NB4 (cell line): ENCODE measurements around the gene ITSN1.

ENCODE experiments used
- MYC ChIP-seq: IDR thresholded peaks from 2 replicates; pipeline ENCODE4 v1.6.1; 2011; ENCODE audit warnings: low read depth, low read length
- POLR2A ChIP-seq: IDR thresholded peaks from 2 replicates; pipeline ENCODE4 v1.6.1; 2011; ENCODE audit warnings: mild to moderate bottlenecking; ENCODE audit not compliant: insufficient read length; ENCODE audit errors: extremely low read depth
- TF ChIP-seq, protein P1 (sequence below): IDR thresholded peaks from one replicate; pipeline ENCODE4 v1.5.1; 2012; ENCODE audit warnings: low read depth, low read length
- TF ChIP-seq, protein P2 (sequence below): IDR thresholded peaks from 2 replicates; pipeline ENCODE4 v1.6.1; 2011; ENCODE audit warnings: low read depth, low read length

DNA sequence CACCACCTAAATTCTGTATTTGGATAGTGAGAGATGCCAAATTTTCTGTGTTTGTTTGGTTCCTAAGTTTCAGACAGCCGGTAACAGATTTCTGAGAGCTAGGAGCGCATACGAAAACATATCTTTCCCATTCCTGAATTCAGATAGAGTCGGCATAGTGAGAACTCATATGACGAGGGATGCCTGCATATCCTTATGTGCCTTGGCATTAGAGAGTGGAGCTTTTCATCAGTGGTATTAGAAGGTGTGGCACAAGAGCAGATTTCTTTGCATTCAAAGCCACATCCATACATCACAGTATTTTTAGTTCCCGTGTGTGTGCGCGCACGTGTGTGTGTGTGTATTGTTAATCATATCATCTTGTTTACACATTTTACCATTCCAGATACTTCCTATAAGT is 187.5 kb downstream of the ITSN1 start:
- TF ChIP-seq, protein P1, sequence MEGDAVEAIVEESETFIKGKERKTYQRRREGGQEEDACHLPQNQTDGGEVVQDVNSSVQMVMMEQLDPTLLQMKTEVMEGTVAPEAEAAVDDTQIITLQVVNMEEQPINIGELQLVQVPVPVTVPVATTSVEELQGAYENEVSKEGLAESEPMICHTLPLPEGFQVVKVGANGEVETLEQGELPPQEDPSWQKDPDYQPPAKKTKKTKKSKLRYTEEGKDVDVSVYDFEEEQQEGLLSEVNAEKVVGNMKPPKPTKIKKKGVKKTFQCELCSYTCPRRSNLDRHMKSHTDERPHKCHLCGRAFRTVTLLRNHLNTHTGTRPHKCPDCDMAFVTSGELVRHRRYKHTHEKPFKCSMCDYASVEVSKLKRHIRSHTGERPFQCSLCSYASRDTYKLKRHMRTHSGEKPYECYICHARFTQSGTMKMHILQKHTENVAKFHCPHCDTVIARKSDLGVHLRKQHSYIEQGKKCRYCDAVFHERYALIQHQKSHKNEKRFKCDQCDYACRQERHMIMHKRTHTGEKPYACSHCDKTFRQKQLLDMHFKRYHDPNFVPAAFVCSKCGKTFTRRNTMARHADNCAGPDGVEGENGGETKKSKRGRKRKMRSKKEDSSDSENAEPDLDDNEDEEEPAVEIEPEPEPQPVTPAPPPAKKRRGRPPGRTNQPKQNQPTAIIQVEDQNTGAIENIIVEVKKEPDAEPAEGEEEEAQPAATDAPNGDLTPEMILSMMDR = no peak
- TF ChIP-seq MYC = no peak
- TF ChIP-seq POLR2A = no peak
- TF ChIP-seq, protein P2, sequence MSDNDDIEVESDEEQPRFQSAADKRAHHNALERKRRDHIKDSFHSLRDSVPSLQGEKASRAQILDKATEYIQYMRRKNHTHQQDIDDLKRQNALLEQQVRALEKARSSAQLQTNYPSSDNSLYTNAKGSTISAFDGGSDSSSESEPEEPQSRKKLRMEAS = no peak
